Measurements from ENCODE around the gene GPS2. TPM values are rescaled to one million over a fixed set of nuclear protein-coding genes. Genes with fewer than 3 reads are reported as not detected.
A peak's percentile ranks its signal among the peaks of the same experiment; 100 is the strongest.

Gene GPS2
- total and polyA plus RNA-seq, 2 of the 4 experiments (the other 2 are of a cell fraction) = 36.2 to 50.9 TPM

- Histone ChIP-seq H4K8ac (ENCODE audit: low read depth in 2 of 2, low read length in 2 of 2) (no peak overlapping the region), H2BK120ac (ENCODE audit: low read depth, low read length) (no peak overlapping the region), H3K14ac (replicated peaks; ENCODE audit: low read depth, low read length) (no peak overlapping the region), H4K20me1 (ENCODE audit: insufficient read depth, low read length) (peaks cover 7% of the 10 kb centered on the region), H2AK5ac (ENCODE audit: low read depth, low read length) (no peak overlapping the region), H3K79me1 (ENCODE audit: low read depth in 1 of 2, low read length in 2 of 2) (peaks cover under 1 to 16% of the 10 kb centered on the region in 2 experiments; a peak in 2 of 4 replicates), H3K27ac (ENCODE audit: insufficient read depth, low read length) (no peak overlapping the region), H3K4ac (ENCODE audit: low read depth, low read length) (no peak overlapping the region), H3K23ac (ENCODE audit: low read depth, low read length) (no peak overlapping the region), H3K18ac (ENCODE audit: low read depth, low read length) (no peak overlapping the region), H4K91ac (ENCODE audit: insufficient read depth, low read depth, low read length) (no peak overlapping the region), H3K4me3 (ENCODE audit: insufficient read depth, low read depth, low read length) (no peak overlapping the region), H3K9me1 (ENCODE audit: insufficient read depth, low read length) (no peaks in the 10 kb centered on the region), H2BK5ac (ENCODE audit: low read depth, low read length, poor library complexity, severe bottlenecking) (no peak overlapping the region), H3K9me3 (ENCODE audit: control insufficient read depth, insufficient read depth, low read length) (no peaks in the 10 kb centered on the region), H2BK15ac (ENCODE audit: low read depth, low read length) (no peak overlapping the region), H3K9ac (ENCODE audit: low read depth, low read length) (no peak overlapping the region), H2BK20ac (ENCODE audit: low read depth, low read length) (no peak overlapping the region), H2AFZ (replicated peaks; ENCODE audit: low read length, poor library complexity) (peak overlapping the region; percentile 14), H3K4me1 (ENCODE audit: control insufficient read depth, insufficient read depth, low read length) (no peaks in the 10 kb centered on the region), H3K56ac (ENCODE audit: extremely low read depth, insufficient read depth, low read length) (no peak overlapping the region), H4K5ac (ENCODE audit: low read depth, low read length) (no peak overlapping the region), H3K4me2 (ENCODE audit: low read depth, low read length) (no peak overlapping the region), H3K27me3 (ENCODE audit: control insufficient read depth, insufficient read depth, low read length) (no peaks in the 10 kb centered on the region), H3K36me3 (ENCODE audit: control insufficient read depth, insufficient read depth, low read length) (peaks cover 72% of the 10 kb centered on the region), H2AK9ac (replicated peaks; ENCODE audit: low read depth, low read length, poor library complexity) (no peak overlapping the region)
- dilution Hi-C loops (cut with HindIII; ENCODE audit: low sequenced_read_pairs, unreplicated experiment) = no loop called here
- WGBS, 2 experiments (ENCODE audit: extremely low coverage in 2 of 2, insufficient read length in 1 of 2) = 93% methylated on average over 3 of the region's 22 CpGs; no CpG with 5 or more reads in 1 of the 2 experiments
- ATAC-seq (ENCODE audit: low read depth) (no peak), DNase-seq (no peak)
- no TSS peak for BruUV-seq (replicated peaks)
- ChIA-PET POLR2A (ENCODE audit: unreplicated experiment) (no interaction called here), CTCF (no interaction called here)
- intact Hi-C loops (cut with micrococcal nuclease) = loop anchor here (10.0 kb wide), 1 partner anchor 242 kb away; the partner anchor contains the start of gene SENP3
- in situ Hi-C loops (cut with MboI; ENCODE audit: low sequenced_read_pairs) = no loop called here
- TF ChIP-seq CEBPB (IDR thresholded peaks at IDR 0.05; ENCODE audit: low read depth, low read length) (no peak), BHLHE40 (IDR thresholded peaks at IDR 0.05; ENCODE audit: low read depth, low read length) (no peak), SMC3 (IDR thresholded peaks at IDR 0.05; ENCODE audit: low read depth, low read length) (no peak), NFE2L2 (IDR thresholded peaks at IDR 0.05; ENCODE audit: low read depth, low read length) (no peak), RAD21 (IDR thresholded peaks at IDR 0.05; ENCODE audit: low read length) (no peak), USF2 (IDR thresholded peaks at IDR 0.05; ENCODE audit: low read depth, low read length) (no peak), MAZ (IDR thresholded peaks at IDR 0.05; ENCODE audit: borderline replicate concordance, low read depth, low read length) (no peak), POLR2A (IDR thresholded peaks at IDR 0.05; ENCODE audit: low read depth, low read length) (no peak)
Measured at GRCh38 chr17:7322520-7323194, 7.5 kb upstream of the GPS2 start.

Measured in IMR-90 (cell line).